HepG2 (cell line): ENCODE results near the gene CCM2. TPM values are rescaled to one million over a fixed set of nuclear protein-coding genes. Genes with fewer than 3 reads are reported as not detected.

Experiments used
- ATAC-seq: fragments of 200-7000 bp; cut with Tn5 transposase; 3 replicates; pipeline ENCODE4 v1.9.1; 2020; ENCODE audit warnings: mild to moderate bottlenecking, moderate library complexity
- BruUV-seq: library from RNA; stranded (reverse); fragments of 400-500 nt; replicated peaks from 2 replicates; lab custom pipeline; 2021; lab: Mats Ljungman, UMichigan
- CTCF ChIA-PET: fragments of 300-600 bp; formaldehyde crosslinking; extraction: SDS; loops from one replicate; lab custom pipeline; 2021; ENCODE audit warnings: low total read pairs, inconsistent platforms, low intra/inter-chr PET ratio; lab: Yijun Ruan, JAX
- POLR2A ChIA-PET: fragments of 350-600 bp; sonication (Branson Sonifier 250); formaldehyde crosslinking; loops from one replicate; lab custom pipeline; 2020; ENCODE audit warnings: antibody characterized with exemption, inconsistent platforms; lab: Yijun Ruan, JAX
- DNase-seq: peaks from one replicate; pipeline ENCODE4 v3.0.0-alpha.2; 2015; ENCODE audit warnings: low spot score
- FAIRE-seq: peaks from 3 replicates; lab custom pipeline; 2011; peaks lifted over from hg19 to GRCh38; lab: Jason Lieb, UNC
- H2AFZ ChIP-seq: one replicate; pipeline ENCODE4 v1.6.1; 2011; ENCODE audit warnings: low read length, inconsistent platforms
- H3K27ac ChIP-seq: fragments of 300-600 bp; 3 replicates; pipeline ENCODE4 v1.8.0; 2011; ENCODE audit warnings: mixed run types, mild to moderate bottlenecking, mixed read lengths, low read length, inconsistent platforms; ENCODE audit not compliant: insufficient read depth; ENCODE audit errors: extremely low read length
- H3K27me3 ChIP-seq, 2 experiments: fragments of 200-600 bp in 1 of 2; 2 replicates in 1 of 2; 3 replicates in 1 of 2; pipeline versions ENCODE4 v1.6.0 to v1.8.0; 2011; ENCODE audit warnings: low read length in 2 of 2, mild to moderate bottlenecking in 2 of 2, moderate library complexity in 2 of 2, inconsistent platforms in 1 of 2; ENCODE audit not compliant: insufficient read depth in 2 of 2, control insufficient read depth in 1 of 2
- H3K36me3 ChIP-seq, 2 experiments: fragments of 200-600 bp in 1 of 2; replicated peaks in 1 of 2; 2 replicates in 1 of 2; 3 replicates in 1 of 2; pipeline versions ENCODE4 v1.5.1 to v1.8.0; 2011; ENCODE audit warnings: low read length in 2 of 2, inconsistent platforms in 1 of 2; ENCODE audit not compliant: insufficient read depth in 2 of 2, control insufficient read depth in 1 of 2
- H3K4me1 ChIP-seq: 2 replicates; pipeline ENCODE4 v1.5.1; 2012; ENCODE audit warnings: low read length, inconsistent platforms; ENCODE audit not compliant: insufficient read depth
- H3K4me2 ChIP-seq: 2 replicates; pipeline ENCODE4 v1.6.0; 2011; ENCODE audit warnings: low read depth, low read length, inconsistent platforms
- H3K4me3 ChIP-seq, 3 experiments: fragments of 200-600 bp in 1 of 3; sonication (generic), shearing (Covaris generic) in 1 of 3; replicated peaks in 1 of 3; 2 replicates each; pipeline ENCODE4 v1.5.1; 2011 to 2016; ENCODE audit warnings: low read length in 3 of 3, inconsistent platforms in 2 of 3, low read depth in 2 of 3, mild to moderate bottlenecking in 2 of 3, control low read depth in 1 of 3, mixed read lengths in 1 of 3; ENCODE audit not compliant: insufficient read depth in 1 of 3
- H3K79me2 ChIP-seq: one replicate; pipeline ENCODE4 v1.6.1; 2011; ENCODE audit warnings: low read length, inconsistent platforms; ENCODE audit not compliant: insufficient read depth
- H3K9ac ChIP-seq: 2 replicates; pipeline ENCODE4 v1.6.0; 2011; ENCODE audit warnings: mild to moderate bottlenecking, low read depth, low read length, inconsistent platforms; ENCODE audit not compliant: insufficient read depth
- H3K9me3 ChIP-seq: 2 replicates; pipeline ENCODE4 v1.5.1; 2012; ENCODE audit warnings: mild to moderate bottlenecking, low read length
- H4K20me1 ChIP-seq: 2 replicates; pipeline ENCODE4 v1.6.0; 2011; ENCODE audit warnings: inconsistent platforms, mild to moderate bottlenecking, low read length, moderate library complexity; ENCODE audit not compliant: insufficient read depth
- MATR3 ChIP-seq: sonication (generic); formaldehyde crosslinking; IDR thresholded peaks from 2 replicates; pipeline ENCODE4 v1.4.0; 2020; ENCODE audit warnings: missing genetic modification reagents
- MED13 ChIP-seq: sonication (generic); formaldehyde crosslinking; IDR thresholded peaks from 2 replicates; pipeline ENCODE4 v1.5.0; 2020; ENCODE audit warnings: missing genetic modification reagents
- MEF2D ChIP-seq: sonication (generic); formaldehyde crosslinking; IDR thresholded peaks from 2 replicates; pipeline ENCODE4 v1.5.1; 2020; ENCODE audit warnings: mild to moderate bottlenecking, missing genetic modification reagents
- MEIS2 ChIP-seq: sonication (generic); formaldehyde crosslinking; IDR thresholded peaks from 2 replicates; pipeline ENCODE4 v1.9.0; 2021; ENCODE audit warnings: mild to moderate bottlenecking, missing genetic modification reagents
- REXO4 ChIP-seq: sonication (generic); formaldehyde crosslinking; IDR thresholded peaks from 2 replicates; pipeline ENCODE4 v1.8.0; 2022; ENCODE audit warnings: missing genetic modification reagents, mild to moderate bottlenecking, borderline replicate concordance
- RFX1 ChIP-seq: fragments of 450-650 bp; IDR thresholded peaks from 2 replicates; pipeline ENCODE4 v1.6.1; 2017
- TBX3 ChIP-seq: fragments of 450-650 bp; IDR thresholded peaks from 2 replicates; pipeline ENCODE4 v1.6.1; 2017; ENCODE audit warnings: antibody characterized with exemption, mild to moderate bottlenecking, inconsistent platforms, borderline replicate concordance
- TRIM24 ChIP-seq: sonication (generic); formaldehyde crosslinking; IDR thresholded peaks from 2 replicates; pipeline ENCODE4 v1.8.0; 2022; ENCODE audit warnings: mild to moderate bottlenecking, missing genetic modification reagents
- ZNF136 ChIP-seq: sonication (generic); formaldehyde crosslinking; IDR thresholded peaks from 2 replicates; pipeline ENCODE4 v1.8.1; 2022; ENCODE audit warnings: low read depth, mild to moderate bottlenecking, moderate library complexity, missing genetic modification reagents
- ZNF138 ChIP-seq: sonication (generic); formaldehyde crosslinking; IDR thresholded peaks from 2 replicates; pipeline ENCODE4 v1.5.0; 2020; ENCODE audit warnings: mild to moderate bottlenecking, low read depth, missing genetic modification reagents
- ZNF224 ChIP-seq: sonication (generic); formaldehyde crosslinking; IDR thresholded peaks from 2 replicates; pipeline ENCODE4 v1.5.0; 2020; ENCODE audit warnings: mild to moderate bottlenecking, missing genetic modification reagents
- ZNF3 ChIP-seq: IDR thresholded peaks from 2 replicates; pipeline ENCODE4 v1.7.0; 2017; ENCODE audit warnings: inconsistent platforms
- ZNF546 ChIP-seq: sonication (generic); formaldehyde crosslinking; conservative IDR thresholded peaks from 2 replicates; pipeline ENCODE4 v1.8.1; 2023; ENCODE audit warnings: mild to moderate bottlenecking, missing genetic modification reagents
- ZNF567 ChIP-seq: sonication (generic); formaldehyde crosslinking; IDR thresholded peaks from 2 replicates; pipeline ENCODE4 v1.8.1; 2023; ENCODE audit warnings: mild to moderate bottlenecking, missing genetic modification reagents, borderline replicate concordance
- ZNF746 ChIP-seq: sonication (generic); formaldehyde crosslinking; IDR thresholded peaks from 2 replicates; pipeline ENCODE4 v1.8.0; 2022; ENCODE audit warnings: mild to moderate bottlenecking, missing genetic modification reagents
- ZNF792 ChIP-seq: IDR thresholded peaks from 2 replicates; pipeline ENCODE4 v1.6.1; 2016
- WGBS: methylation state at CpG from one replicate; pipeline ENCODE4 v1.1.6; 2017; ENCODE audit warnings: low lambda C conversion rate; 5-methylcytosine and 5-hydroxymethylcytosine counted together
- in situ Hi-C: cut with HindIII; loops from 2 replicates; pipeline ENCODE4 v1.10.0; 2017; ENCODE audit warnings: low pct_unique_long_range_greater_than_20kb; ENCODE audit not compliant: extremely low pct_ligation_motif_present
- intact Hi-C: fragments of 100-400 bp; cut with micrococcal nuclease; formaldehyde crosslinking; loops from one replicate; pipeline ENCODE4 v1.10.0; 2022; ENCODE audit not compliant: unreplicated experiment
- polyA plus RNA-seq, 8 experiments: library from polyadenylated mRNA; depleted of rRNA in 3 of 8; stranded (reverse) in 7 of 8; unstranded in 1 of 8; fragments of >200 nt; fragmentation: Illumina TruSeq in 4 of 8; extraction: Trizol in 4 of 8; gene quantifications; 2 replicates each; pipeline versions ENCODE4 v1.2.1 to v1.2.3, GENCODE V29; 2011 to 2016; ENCODE audit warnings: low read depth in 4 of 8, missing spikeins in 1 of 8, mixed read lengths in 1 of 8; ENCODE audit not compliant: insufficient read depth in 1 of 8
- total RNA-seq, 5 experiments: library from RNA; depleted of rRNA; stranded (reverse); fragments of >200 nt; fragmentation: Illumina TruSeq; extraction: Trizol; gene quantifications; 2 replicates each; pipeline ENCODE4 v1.2.3, GENCODE V29; 2016; ENCODE audit warnings: low read depth in 1 of 5
- TF ChIP-seq, protein P1 (sequence below): sonication (generic); formaldehyde crosslinking; IDR thresholded peaks from 2 replicates; pipeline ENCODE4 v1.5.0; 2020; ENCODE audit warnings: mild to moderate bottlenecking, missing genetic modification reagents, borderline replicate concordance
- TF ChIP-seq, protein P2 (sequence below): sonication (generic); formaldehyde crosslinking; IDR thresholded peaks from 2 replicates; pipeline ENCODE4 v1.8.0; 2022; ENCODE audit warnings: mild to moderate bottlenecking, missing genetic modification reagents, moderate library complexity

The CCM2 gene
- total and polyA plus RNA-seq, 2 of the 13 experiments (the other 11 are each of a cell fraction or from before 2014, with no cell fraction given), result 13.7 to 15.8 TPM

DNA sequence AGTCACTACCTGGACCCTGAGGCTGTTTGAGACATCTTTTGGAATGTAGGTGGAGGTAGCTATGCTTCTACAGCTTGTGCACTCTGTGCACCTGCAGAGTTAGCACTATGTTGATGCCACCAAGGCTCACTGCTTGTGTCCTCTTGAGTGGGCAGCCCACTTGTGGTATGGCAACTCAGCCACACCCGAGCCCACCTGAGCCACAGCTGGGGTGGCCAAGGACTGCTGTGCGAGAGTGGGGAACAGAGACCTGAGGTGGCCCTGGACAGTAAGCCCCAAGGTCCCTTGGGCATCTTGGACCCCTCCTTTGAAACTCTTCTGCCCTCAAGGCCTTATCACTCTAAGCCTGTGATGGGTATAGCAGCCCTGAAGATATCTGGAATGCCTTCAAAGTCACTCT is 46.8 kb upstream of the CCM2 start:
- no peaks in the 10 kb centered on the region for H3K4me1 ChIP-seq
- FAIRE-seq (no peak), ATAC-seq (no peak), DNase-seq (no peak)
- no peak overlapping the region for H3K27ac ChIP-seq
- ChIA-PET POLR2A (no interaction called here), CTCF (no interaction called here)
- H3K36me3 ChIP-seq, result no peaks in the 10 kb centered on the region
- no peaks in the 10 kb centered on the region for H3K79me2 ChIP-seq
- in situ Hi-C loops (loop anchor here (25.0 kb wide), 1 partner anchor 309 kb away; no protein-coding TSS in a partner anchor), intact Hi-C loops (no loop called here)
- H4K20me1 ChIP-seq, result no peaks in the 10 kb centered on the region
- H3K9ac ChIP-seq, result no peak overlapping the region
- H3K4me2 ChIP-seq, result no peak overlapping the region
- H3K9me3 ChIP-seq, result no peaks in the 10 kb centered on the region
- H2AFZ ChIP-seq, result no peak overlapping the region
- H3K27me3 ChIP-seq, result 0 out of 5 replicates have a peak, but pooled peaks cover 0 to 3% of the 10 kb centered on the region in 2 experiments
- WGBS, result no CpG with 5 or more reads among the region's 2 CpGs
- TF ChIP-seq RFX1 (no peak), ZNF746 (no peak), REXO4 (CRISPR knock-in tag) (no peak), MEF2D (CRISPR knock-in tag) (no peak), TRIM24 (CRISPR knock-in tag) (no peak), MEIS2 (CRISPR knock-in tag) (no peak), ZNF792 (CRISPR knock-in tag) (no peak), ZNF567 (no peak), ZNF546 (no peak), MATR3 (CRISPR knock-in tag) (no peak), MED13 (CRISPR knock-in tag) (no peak), ZNF224 (CRISPR knock-in tag) (no peak), TBX3 (no peak), ZNF136 (CRISPR knock-in tag) (no peak), ZNF138 (CRISPR knock-in tag) (no peak), ZNF3 (no peak)
- TF ChIP-seq, protein P1, sequence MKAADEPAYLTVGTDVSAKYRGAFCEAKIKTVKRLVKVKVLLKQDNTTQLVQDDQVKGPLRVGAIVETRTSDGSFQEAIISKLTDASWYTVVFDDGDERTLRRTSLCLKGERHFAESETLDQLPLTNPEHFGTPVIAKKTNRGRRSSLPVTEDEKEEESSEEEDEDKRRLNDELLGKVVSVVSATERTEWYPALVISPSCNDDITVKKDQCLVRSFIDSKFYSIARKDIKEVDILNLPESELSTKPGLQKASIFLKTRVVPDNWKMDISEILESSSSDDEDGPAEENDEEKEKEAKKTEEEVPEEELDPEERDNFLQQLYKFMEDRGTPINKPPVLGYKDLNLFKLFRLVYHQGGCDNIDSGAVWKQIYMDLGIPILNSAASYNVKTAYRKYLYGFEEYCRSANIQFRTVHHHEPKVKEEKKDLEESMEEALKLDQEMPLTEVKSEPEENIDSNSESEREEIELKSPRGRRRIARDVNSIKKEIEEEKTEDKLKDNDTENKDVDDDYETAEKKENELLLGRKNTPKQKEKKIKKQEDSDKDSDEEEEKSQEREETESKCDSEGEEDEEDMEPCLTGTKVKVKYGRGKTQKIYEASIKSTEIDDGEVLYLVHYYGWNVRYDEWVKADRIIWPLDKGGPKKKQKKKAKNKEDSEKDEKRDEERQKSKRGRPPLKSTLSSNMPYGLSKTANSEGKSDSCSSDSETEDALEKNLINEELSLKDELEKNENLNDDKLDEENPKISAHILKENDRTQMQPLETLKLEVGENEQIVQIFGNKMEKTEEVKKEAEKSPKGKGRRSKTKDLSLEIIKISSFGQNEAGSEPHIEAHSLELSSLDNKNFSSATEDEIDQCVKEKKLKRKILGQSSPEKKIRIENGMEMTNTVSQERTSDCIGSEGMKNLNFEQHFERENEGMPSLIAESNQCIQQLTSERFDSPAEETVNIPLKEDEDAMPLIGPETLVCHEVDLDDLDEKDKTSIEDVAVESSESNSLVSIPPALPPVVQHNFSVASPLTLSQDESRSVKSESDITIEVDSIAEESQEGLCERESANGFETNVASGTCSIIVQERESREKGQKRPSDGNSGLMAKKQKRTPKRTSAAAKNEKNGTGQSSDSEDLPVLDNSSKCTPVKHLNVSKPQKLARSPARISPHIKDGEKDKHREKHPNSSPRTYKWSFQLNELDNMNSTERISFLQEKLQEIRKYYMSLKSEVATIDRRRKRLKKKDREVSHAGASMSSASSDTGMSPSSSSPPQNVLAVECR (CRISPR knock-in tag), result no peak
- TF ChIP-seq, protein P2, sequence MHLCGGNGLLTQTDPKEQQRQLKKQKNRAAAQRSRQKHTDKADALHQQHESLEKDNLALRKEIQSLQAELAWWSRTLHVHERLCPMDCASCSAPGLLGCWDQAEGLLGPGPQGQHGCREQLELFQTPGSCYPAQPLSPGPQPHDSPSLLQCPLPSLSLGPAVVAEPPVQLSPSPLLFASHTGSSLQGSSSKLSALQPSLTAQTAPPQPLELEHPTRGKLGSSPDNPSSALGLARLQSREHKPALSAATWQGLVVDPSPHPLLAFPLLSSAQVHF, result no peak
- no TSS peak for BruUV-seq
- H3K4me3 ChIP-seq, result no peak overlapping the region
